SK-N-MC (cell line): ENCODE results near the gene PKN3.

ENCODE experiments used
- DNase-seq: peaks from one replicate; pipeline ENCODE4 v3.0.0-alpha.2; 2011; ENCODE audit warnings: low read depth, low spot score
- H3K27ac ChIP-seq: fragments of 200-600 bp; sonication (generic); 2 replicates; pipeline ENCODE4 v1.5.1; 2016; ENCODE audit warnings: mixed run types
- H3K36me3 ChIP-seq: fragments of 200-600 bp; sonication (generic); 2 replicates; pipeline ENCODE4 v1.6.1; 2017; ENCODE audit warnings: antibody characterized with exemption, low read length, mixed read lengths; ENCODE audit not compliant: insufficient read depth
- H3K4me3 ChIP-seq: fragments of 200-600 bp; sonication (generic); 2 replicates; pipeline ENCODE4 v1.5.1; 2016
- H3K9ac ChIP-seq: fragments of 200-600 bp; sonication (generic); 2 replicates; pipeline ENCODE4 v1.8.0; 2017; ENCODE audit warnings: mixed run types, mixed read lengths; ENCODE audit not compliant: insufficient read length
- H3K9me3 ChIP-seq: fragments of 200-600 bp; sonication (generic); 2 replicates; pipeline ENCODE4 v1.6.1; 2017; ENCODE audit warnings: low read depth, mild to moderate bottlenecking, antibody characterized with exemption, low read length, moderate library complexity, mixed read lengths
- EZH2 ChIP-seq: fragments of 200-600 bp; sonication (generic); IDR thresholded peaks from one replicate; pipeline ENCODE4 v1.6.1; 2017; ENCODE audit warnings: antibody characterized with exemption
- FOXP2 ChIP-seq: optimal IDR thresholded peaks from 2 replicates; pipeline ENCODE3; 2011; ENCODE audit warnings: mild to moderate bottlenecking, moderate library complexity; ENCODE audit not compliant: insufficient read depth; ENCODE audit errors: extremely low read length, control extremely low read depth
- POLR2AphosphoS5 ChIP-seq: IDR thresholded peaks from 2 replicates; pipeline ENCODE4 v1.6.1; 2012; ENCODE audit warnings: mild to moderate bottlenecking, low read depth, low read length, borderline replicate concordance

The PKN3 gene

GRCh38 chr9:128765499-128765898, 63.2 kb downstream of the PKN3 start:
- no peak overlapping the region for H3K9ac ChIP-seq
- H3K9me3 ChIP-seq, result no peaks in the 10 kb centered on the region
- H3K36me3 ChIP-seq, result no peaks in the 10 kb centered on the region
- no peak overlapping the region for H3K27ac ChIP-seq
- TF ChIP-seq FOXP2 (no peak), EZH2 (no peak), POLR2AphosphoS5 (no peak)
- DNase-seq, result no peak
- H3K4me3 ChIP-seq, result no peak overlapping the region

GRCh38 chr9:128768606-128769005, 66.3 kb downstream of the PKN3 start:
- Histone ChIP-seq H3K27ac (no peak overlapping the region), H3K9ac (no peak overlapping the region), H3K36me3 (no peaks in the 10 kb centered on the region), H3K4me3 (no peak overlapping the region), H3K9me3 (no peaks in the 10 kb centered on the region)
- TF ChIP-seq FOXP2 (no peak), EZH2 (no peak), POLR2AphosphoS5 (no peak)
- DNase-seq, result no peak
